ENCODE results near the gene OSTN.

Gene OSTN

DNA sequence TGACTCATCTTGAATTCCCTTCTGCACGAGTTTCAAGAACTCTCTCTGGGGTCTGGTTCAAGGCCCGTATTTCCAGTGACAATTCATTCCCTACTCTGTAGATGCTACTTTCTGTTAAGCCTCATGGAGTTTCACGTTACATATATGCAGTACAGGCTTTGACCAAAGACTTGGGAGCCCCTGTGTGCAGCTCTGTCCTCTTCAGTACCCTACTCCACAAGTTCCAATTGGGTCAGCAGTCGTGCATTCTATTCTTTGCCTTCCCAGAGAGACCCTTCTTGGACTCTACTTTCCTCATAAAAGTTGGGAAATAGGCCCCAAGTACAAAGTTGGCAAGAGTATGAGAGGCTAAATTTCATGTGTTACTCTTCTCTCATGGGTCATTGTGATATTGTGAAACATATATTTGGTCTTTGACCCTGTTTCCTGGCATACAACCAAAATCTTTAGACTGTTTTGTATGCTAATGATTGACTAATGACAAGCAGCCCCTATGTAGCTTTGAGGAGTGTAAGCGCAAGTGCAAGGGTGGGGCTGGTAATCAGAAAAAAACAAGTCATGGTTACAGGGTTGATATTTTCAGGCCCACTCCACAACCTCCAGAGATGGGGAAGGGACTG lies 115.2 kb downstream of the OSTN start:
- Histone ChIP-seq H3K27me3 (ENCODE audit: insufficient read depth, low read length) (no peaks in the 10 kb centered on the region), H3K4me3 (ENCODE audit: low read length) (no peak overlapping the region), H3K4me1 (ENCODE audit: insufficient read depth, low read length) (no peaks in the 10 kb centered on the region), H3K36me3 (ENCODE audit: insufficient read depth, low read length) (no peaks in the 10 kb centered on the region), H2AFZ (ENCODE audit: low read depth, low read length) (no peak overlapping the region), H3K9me3 (ENCODE audit: low read length) (no peaks in the 10 kb centered on the region)
